HCT116 (cell line): ENCODE measurements around the gene FBXO40.

ENCODE experiments used
- CTCF ChIP-seq, 3 experiments: fragments of 200-600 bp in 1 of 3; sonication (generic) in 1 of 3; IDR thresholded peaks in 2 of 3; conservative IDR thresholded peaks in 1 of 3; 2 replicates each; pipeline ENCODE4 v1.5.1; 2012 to 2017; ENCODE audit warnings: low read depth in 2 of 3, low read length in 2 of 3, antibody characterized with exemption in 1 of 3, borderline replicate concordance in 1 of 3, control low read depth in 1 of 3, mild to moderate bottlenecking in 1 of 3, mixed read lengths in 1 of 3, mixed run types in 1 of 3, moderate library complexity in 1 of 3; ENCODE audit not compliant: insufficient read depth in 1 of 3
- EZH2 ChIP-seq: fragments of 200-600 bp; sonication (generic); IDR thresholded peaks from 2 replicates; pipeline ENCODE4 v1.6.1; 2017; ENCODE audit warnings: antibody characterized with exemption, mixed run types
- JUND ChIP-seq: IDR thresholded peaks from 2 replicates; pipeline ENCODE4 v1.6.1; 2012
- POLR2A ChIP-seq: IDR thresholded peaks from 2 replicates; pipeline ENCODE4 v1.7.0; 2011; ENCODE audit warnings: borderline replicate concordance; ENCODE audit not compliant: insufficient read depth, insufficient read length; ENCODE audit errors: extremely low read depth
- POLR2AphosphoS5 ChIP-seq: IDR thresholded peaks from 2 replicates; pipeline ENCODE4 v1.6.1; 2011; ENCODE audit warnings: mild to moderate bottlenecking, low read depth, low read length, moderate library complexity
- TF ChIP-seq, protein P1 (sequence below): IDR thresholded peaks from 2 replicates; pipeline ENCODE4 v1.6.1; 2012

GRCh38 chr3:121566773-121567172 lies 26.4 kb upstream of the FBXO40 start:
- no peak for TF ChIP-seq CTCF (IDR thresholded peaks at IDR 0.05 in 2 of 3, conservative IDR thresholded peaks at IDR 0.05 in 1 of 3; ENCODE audit: borderline replicate concordance in 1 of 3, insufficient read depth in 1 of 3, low read depth in 2 of 3, low read length in 2 of 3)
- no peak for TF ChIP-seq EZH2
- TF ChIP-seq POLR2A = no peak
- no peak for TF ChIP-seq POLR2AphosphoS5
- TF ChIP-seq, protein P1, sequence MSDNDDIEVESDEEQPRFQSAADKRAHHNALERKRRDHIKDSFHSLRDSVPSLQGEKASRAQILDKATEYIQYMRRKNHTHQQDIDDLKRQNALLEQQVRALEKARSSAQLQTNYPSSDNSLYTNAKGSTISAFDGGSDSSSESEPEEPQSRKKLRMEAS = no peak
- TF ChIP-seq JUND = no peak
